ENCODE results near the gene PNLIPRP2. TPM values are rescaled to one million over a fixed set of nuclear protein-coding genes. Genes with fewer than 3 reads are reported as not detected.

The PNLIPRP2 gene
- total RNA-seq, 1 donor from 2014 or later = 1.6 TPM

- H3K4me2 ChIP-seq = peak overlapping the region; percentile 79
- DNase-seq (ENCODE audit: low spot score) = no peak
- Mint-ChIP-seq H3K27me3 (ENCODE audit: insufficient read depth, low read depth) (peaks cover 8% of the 10 kb centered on the region), H3K9me3 (peaks cover 4% of the 10 kb centered on the region), H3K36me3 (no peaks in the 10 kb centered on the region), H3K27ac (no peak overlapping the region), H3K4me3 (peak overlapping the region; percentile 64), H3K4me1 (peaks cover 17% of the 10 kb centered on the region)
- H3K9ac ChIP-seq = no peak overlapping the region
- no peaks in the 10 kb centered on the region for H3F3A ChIP-seq (ENCODE audit: low read depth)
- H3K9me3 ChIP-seq (ENCODE audit: low read depth) = no peaks in the 10 kb centered on the region
- no peak overlapping the region for H3K27ac ChIP-seq
- H3K36me3 ChIP-seq = no peaks in the 10 kb centered on the region
- TF ChIP-seq EZH2 (IDR thresholded peaks at IDR 0.05) (no peak), EZH2phosphoT487 (IDR thresholded peaks at IDR 0.05) (no peak)
- TF ChIP-seq, protein P1, sequence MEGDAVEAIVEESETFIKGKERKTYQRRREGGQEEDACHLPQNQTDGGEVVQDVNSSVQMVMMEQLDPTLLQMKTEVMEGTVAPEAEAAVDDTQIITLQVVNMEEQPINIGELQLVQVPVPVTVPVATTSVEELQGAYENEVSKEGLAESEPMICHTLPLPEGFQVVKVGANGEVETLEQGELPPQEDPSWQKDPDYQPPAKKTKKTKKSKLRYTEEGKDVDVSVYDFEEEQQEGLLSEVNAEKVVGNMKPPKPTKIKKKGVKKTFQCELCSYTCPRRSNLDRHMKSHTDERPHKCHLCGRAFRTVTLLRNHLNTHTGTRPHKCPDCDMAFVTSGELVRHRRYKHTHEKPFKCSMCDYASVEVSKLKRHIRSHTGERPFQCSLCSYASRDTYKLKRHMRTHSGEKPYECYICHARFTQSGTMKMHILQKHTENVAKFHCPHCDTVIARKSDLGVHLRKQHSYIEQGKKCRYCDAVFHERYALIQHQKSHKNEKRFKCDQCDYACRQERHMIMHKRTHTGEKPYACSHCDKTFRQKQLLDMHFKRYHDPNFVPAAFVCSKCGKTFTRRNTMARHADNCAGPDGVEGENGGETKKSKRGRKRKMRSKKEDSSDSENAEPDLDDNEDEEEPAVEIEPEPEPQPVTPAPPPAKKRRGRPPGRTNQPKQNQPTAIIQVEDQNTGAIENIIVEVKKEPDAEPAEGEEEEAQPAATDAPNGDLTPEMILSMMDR (IDR thresholded peaks at IDR 0.05) = no peak
- H3K4me1 ChIP-seq = peaks cover 10% of the 10 kb centered on the region
- no peaks in the 10 kb centered on the region for H3K27me3 ChIP-seq
- H3K79me2 ChIP-seq (ENCODE audit: low read depth) = no peaks in the 10 kb centered on the region
- H3K4me3 ChIP-seq = peak overlapping the region; percentile 62
- no peak overlapping the region for H2AFZ ChIP-seq (replicated peaks)
- H4K20me1 ChIP-seq (ENCODE audit: low read depth) = no peaks in the 10 kb centered on the region
Observed at GRCh38 chr10:116669080-116669479, 48.3 kb downstream of the PNLIPRP2 start.

- H3K4me1 Mint-ChIP-seq = peaks cover 17% of the 10 kb centered on the region
- Histone ChIP-seq H3K27me3 (no peaks in the 10 kb centered on the region), H2AFZ (replicated peaks) (peak overlapping the region; percentile 43), H3K9ac (no peak overlapping the region), H3K79me2 (ENCODE audit: low read depth) (no peaks in the 10 kb centered on the region), H3F3A (ENCODE audit: low read depth) (no peaks in the 10 kb centered on the region), H3K27ac (no peak overlapping the region), H3K4me2 (peak overlapping the region; percentile 79), H3K9me3 (ENCODE audit: low read depth) (no peaks in the 10 kb centered on the region), H3K4me1 (peaks cover 10% of the 10 kb centered on the region), H3K36me3 (no peaks in the 10 kb centered on the region), H4K20me1 (ENCODE audit: low read depth) (no peaks in the 10 kb centered on the region), H3K4me3 (peak overlapping the region; percentile 62)
- TF ChIP-seq EZH2 (IDR thresholded peaks at IDR 0.05) (no peak), EZH2phosphoT487 (IDR thresholded peaks at IDR 0.05) (no peak)
- TF ChIP-seq, protein P1 (IDR thresholded peaks at IDR 0.05) = no peak
- peak overlapping the region; percentile 75 for H3K4me3 Mint-ChIP-seq
- H3K36me3 Mint-ChIP-seq = no peaks in the 10 kb centered on the region
- peak overlapping the region; percentile 32 for H3K27ac Mint-ChIP-seq
- peak; percentile 78 for DNase-seq (ENCODE audit: low spot score)
- peaks cover 4% of the 10 kb centered on the region for H3K9me3 Mint-ChIP-seq
- H3K27me3 Mint-ChIP-seq (ENCODE audit: insufficient read depth, low read depth) = peaks cover 8% of the 10 kb centered on the region
Observed at GRCh38 chr10:116669832-116670644, 49.3 kb downstream of the PNLIPRP2 start.

- Histone ChIP-seq H3K4me3 (no peak overlapping the region), H3K4me1 (peaks cover 10% of the 10 kb centered on the region), H3K4me2 (peak overlapping the region; percentile 79), H2AFZ (replicated peaks) (peak overlapping the region; percentile 43), H3K36me3 (no peaks in the 10 kb centered on the region), H3K27me3 (no peaks in the 10 kb centered on the region), H3K79me2 (ENCODE audit: low read depth) (no peaks in the 10 kb centered on the region), H3K9me3 (ENCODE audit: low read depth) (no peaks in the 10 kb centered on the region), H3F3A (ENCODE audit: low read depth) (no peaks in the 10 kb centered on the region), H3K27ac (no peak overlapping the region), H4K20me1 (ENCODE audit: low read depth) (no peaks in the 10 kb centered on the region), H3K9ac (no peak overlapping the region)
- Mint-ChIP-seq H3K4me1 (peaks cover 17% of the 10 kb centered on the region), H3K36me3 (no peaks in the 10 kb centered on the region), H3K27ac (peak overlapping the region; percentile 32), H3K27me3 (ENCODE audit: insufficient read depth, low read depth) (peaks cover 5% of the 10 kb centered on the region), H3K4me3 (peak overlapping the region; percentile 75), H3K9me3 (peaks cover 4% of the 10 kb centered on the region)
- no peak for DNase-seq (ENCODE audit: low spot score)
- TF ChIP-seq EZH2phosphoT487 (IDR thresholded peaks at IDR 0.05) (no peak), EZH2 (IDR thresholded peaks at IDR 0.05) (no peak)
- TF ChIP-seq, protein P1 (IDR thresholded peaks at IDR 0.05) = no peak
Observed at GRCh38 chr10:116670706-116671105, 50.0 kb downstream of the PNLIPRP2 start.
